Chondrocyte (in vitro differentiated cells): ENCODE results near the gene MPHOSPH8. TPM values are rescaled to one million over a fixed set of nuclear protein-coding genes. Genes with fewer than 3 reads are reported as not detected.
"Not testable (repeated sequence)": the region's sequence is repeated elsewhere in the genome, so short reads cannot be mapped to it uniquely, and the experiment has no call there.

ENCODE experiments used
- DNase-seq: peaks from one replicate; pipeline ENCODE4 v3.0.0; 2021; ENCODE audit warnings: mixed read lengths, low spot score
- H3K27ac Mint-ChIP-seq: one replicate; pipeline ENCODE4 v1.8.0; 2021; ENCODE audit warnings: mild to moderate bottlenecking, moderate library complexity, mixed read lengths; ENCODE audit not compliant: unreplicated experiment
- H3K27me3 Mint-ChIP-seq: 2 replicates; pipeline ENCODE4 v1.8.0; 2021; ENCODE audit warnings: low read depth, mixed read lengths
- H3K36me3 Mint-ChIP-seq: 2 replicates; pipeline ENCODE4 v1.8.0; 2021; ENCODE audit warnings: low read depth, mixed read lengths
- H3K4me1 Mint-ChIP-seq: 2 replicates; pipeline ENCODE4 v1.8.0; 2021; ENCODE audit warnings: low read depth, mild to moderate bottlenecking, mixed read lengths
- H3K4me3 Mint-ChIP-seq: one replicate; pipeline ENCODE4 v1.8.0; 2021; ENCODE audit warnings: mild to moderate bottlenecking, moderate library complexity, mixed read lengths; ENCODE audit not compliant: unreplicated experiment
- H3K9me3 Mint-ChIP-seq: 2 replicates; pipeline ENCODE4 v1.8.0; 2021; ENCODE audit warnings: low read depth, mixed read lengths
- CTCF ChIP-seq: fragments of 200-600 bp; sonication (generic); IDR thresholded peaks from 2 replicates; pipeline ENCODE4 v1.5.0; 2021; ENCODE audit warnings: antibody characterized with exemption, mild to moderate bottlenecking, moderate library complexity
- total RNA-seq: library from RNA; stranded (reverse); gene quantifications from 3 replicates; pipeline ENCODE4 v1.2.1, GENCODE V29; 2021

The MPHOSPH8 gene
- total RNA-seq, 1 donor from 2014 or later: 24.7 TPM

- peaks cover 19% of the 10 kb centered on the region for H3K4me1 Mint-ChIP-seq
- no peaks in the 10 kb centered on the region for H3K27me3 Mint-ChIP-seq
- peak overlapping the region; percentile 98 for H3K4me3 Mint-ChIP-seq
- H3K9me3 Mint-ChIP-seq: peaks cover 3% of the 10 kb centered on the region
- no peak for DNase-seq
- peak; percentile 8 for TF ChIP-seq CTCF
- H3K36me3 Mint-ChIP-seq: peaks cover 5% of the 10 kb centered on the region
- H3K27ac Mint-ChIP-seq: peak overlapping the region; percentile 100
These were observed 462 bp upstream of the MPHOSPH8 start for GRCh38 chr13:19632915-19633478.

- no peak for TF ChIP-seq CTCF
- Mint-ChIP-seq H3K9me3 (peaks cover 3% of the 10 kb centered on the region), H3K4me3 (peak overlapping the region; percentile 98), H3K27me3 (no peaks in the 10 kb centered on the region), H3K36me3 (peaks cover 5% of the 10 kb centered on the region), H3K27ac (peak overlapping the region; percentile 100), H3K4me1 (peaks cover 21% of the 10 kb centered on the region)
- DNase-seq: no peak
These were observed 839 bp downstream of the MPHOSPH8 start for GRCh38 chr13:19634256-19634740.

GRCh38 chr13:19635926-19636325, 2.5 kb downstream of the MPHOSPH8 start:
- Mint-ChIP-seq H3K4me1 (peaks cover 21% of the 10 kb centered on the region), H3K4me3 (peak overlapping the region; percentile 19), H3K27ac (peak overlapping the region; percentile 100)
- H3K36me3 Mint-ChIP-seq, DNase-seq, H3K9me3 Mint-ChIP-seq, H3K27me3 Mint-ChIP-seq: not testable (repeated sequence)

GRCh38 chr13:19643652-19644051, 10.2 kb downstream of the MPHOSPH8 start:
- no peak for TF ChIP-seq CTCF
- H3K4me3 Mint-ChIP-seq: no peak overlapping the region
- no peak for DNase-seq
- H3K36me3 Mint-ChIP-seq: peaks cover 29% of the 10 kb centered on the region
- no peak overlapping the region for H3K27ac Mint-ChIP-seq
- no peaks in the 10 kb centered on the region for H3K9me3 Mint-ChIP-seq
- H3K27me3 Mint-ChIP-seq: no peaks in the 10 kb centered on the region
- H3K4me1 Mint-ChIP-seq: peaks cover 2% of the 10 kb centered on the region

- peaks cover 34% of the 10 kb centered on the region for H3K36me3 Mint-ChIP-seq
- DNase-seq: no peak
- no peaks in the 10 kb centered on the region for H3K4me1 Mint-ChIP-seq
- no peak overlapping the region for H3K27ac Mint-ChIP-seq
- no peaks in the 10 kb centered on the region for H3K27me3 Mint-ChIP-seq
- no peak overlapping the region for H3K4me3 Mint-ChIP-seq
- H3K9me3 Mint-ChIP-seq: no peaks in the 10 kb centered on the region
- TF ChIP-seq CTCF: no peak
These were observed 11.5 kb downstream of the MPHOSPH8 start for GRCh38 chr13:19645000-19645399.

GRCh38 chr13:19646063-19646462, 12.6 kb downstream of the MPHOSPH8 start:
- no peak for TF ChIP-seq CTCF
- Mint-ChIP-seq H3K9me3 (no peaks in the 10 kb centered on the region), H3K27me3 (no peaks in the 10 kb centered on the region), H3K4me1 (no peaks in the 10 kb centered on the region), H3K4me3 (no peak overlapping the region), H3K36me3 (peaks cover 42% of the 10 kb centered on the region), H3K27ac (no peak overlapping the region)
- DNase-seq: no peak
